Panc1 (cell line): ENCODE measurements around the gene ZNF32. TPM values are rescaled to one million over a fixed set of nuclear protein-coding genes. Genes with fewer than 3 reads are reported as not detected.
A peak's percentile ranks its signal among the peaks of the same experiment; 100 is the strongest.

Source experiments
- ATAC-seq: fragments of 200-7000 bp; cut with Tn5 transposase; 2 replicates; pipeline ENCODE4 v1.9.1; 2020; ENCODE audit warnings: mild to moderate bottlenecking, moderate library complexity
- BruUV-seq: library from RNA; stranded (reverse); fragments of 400-500 nt; replicated peaks from 2 replicates; lab custom pipeline; 2021; lab: Mats Ljungman, UMichigan
- CTCF ChIA-PET: fragments of 300-600 bp; sonication (Branson Sonifier 250); formaldehyde crosslinking; loops from one replicate; lab custom pipeline; 2022; ENCODE audit warnings: antibody characterized with exemption; lab: Charles Lee
- POLR2A ChIA-PET: fragments of 300-600 bp; sonication (Branson Sonifier 250); formaldehyde crosslinking; loops from one replicate; lab custom pipeline; 2022; ENCODE audit warnings: antibody characterized with exemption; lab: Charles Lee
- DNase-seq: peaks from one replicate; pipeline ENCODE4 v3.0.0-alpha.2; 2010; ENCODE audit warnings: low read depth, low spot score
- H3K27ac ChIP-seq: 2 replicates; pipeline ENCODE4 v1.5.1; 2011; ENCODE audit warnings: mild to moderate bottlenecking, low read length, inconsistent platforms
- H3K27me3 ChIP-seq: fragments of 200-500 bp; sonication (Bioruptor generic); 2 replicates; pipeline ENCODE4 v1.6.0; 2014; ENCODE audit warnings: low read length, inconsistent platforms; ENCODE audit not compliant: control insufficient read depth, insufficient read depth
- H3K36me3 ChIP-seq: fragments of 200-500 bp; sonication (Bioruptor generic); 2 replicates; pipeline ENCODE4 v1.5.1; 2014; ENCODE audit warnings: inconsistent platforms, mild to moderate bottlenecking, low read length, moderate library complexity; ENCODE audit not compliant: control insufficient read depth, insufficient read depth
- H3K4me1 ChIP-seq: 2 replicates; pipeline ENCODE4 v1.5.1; 2011; ENCODE audit warnings: inconsistent platforms, mild to moderate bottlenecking, low read length, moderate library complexity; ENCODE audit not compliant: control insufficient read depth, insufficient read depth
- H3K4me3 ChIP-seq, 2 experiments: 2 replicates each; pipeline ENCODE4 v1.5.1; 2011 to 2012; ENCODE audit warnings: low read depth in 2 of 2, low read length in 2 of 2, mild to moderate bottlenecking in 2 of 2, inconsistent platforms in 1 of 2, moderate library complexity in 1 of 2
- H3K9me3 ChIP-seq: fragments of 200-500 bp; sonication (Bioruptor generic); 2 replicates; pipeline ENCODE4 v1.5.1; 2014; ENCODE audit warnings: low read depth, mild to moderate bottlenecking, inconsistent platforms, low read length, moderate library complexity; ENCODE audit not compliant: control insufficient read depth, insufficient read depth
- CTCF ChIP-seq: fragments of 450-650 bp; IDR thresholded peaks from 2 replicates; pipeline ENCODE4 v1.5.1; 2017; ENCODE audit warnings: mild to moderate bottlenecking
- POLR2AphosphoS5 ChIP-seq: IDR thresholded peaks from 2 replicates; pipeline ENCODE4 v1.6.1; 2012; ENCODE audit warnings: mild to moderate bottlenecking, low read depth, low read length, moderate library complexity
- REST ChIP-seq, 2 experiments: IDR thresholded peaks; 2 replicates each; pipeline ENCODE4 v1.6.1; 2011 to 2012; ENCODE audit warnings: low read depth in 2 of 2, control low read depth in 1 of 2, low read length in 1 of 2, mild to moderate bottlenecking in 1 of 2, moderate library complexity in 1 of 2; ENCODE audit not compliant: insufficient read depth in 1 of 2
- SIN3A ChIP-seq: IDR thresholded peaks from 2 replicates; pipeline ENCODE4 v1.6.1; 2012; ENCODE audit warnings: low read depth, mild to moderate bottlenecking, low read length, moderate library complexity, borderline replicate concordance; ENCODE audit not compliant: insufficient read depth
- TCF7L2 ChIP-seq: IDR thresholded peaks from 2 replicates; pipeline ENCODE4 v1.6.1; 2011; ENCODE audit warnings: mild to moderate bottlenecking, low read depth, low read length, inconsistent platforms
- in situ Hi-C: cut with HindIII; loops from 2 replicates; pipeline ENCODE4 v1.10.0; 2016; ENCODE audit warnings: low sequenced_read_pairs, low pct_unique_long_range_greater_than_20kb
- intact Hi-C: fragments of 100-400 bp; cut with micrococcal nuclease; formaldehyde crosslinking; loops from one replicate; pipeline ENCODE4 v1.10.0; 2022; ENCODE audit not compliant: unreplicated experiment
- total RNA-seq: library from RNA; stranded (reverse); gene quantifications from one replicate; pipeline ENCODE4 v1.2.1, GENCODE V29; 2021; ENCODE audit not compliant: unreplicated experiment

ZNF32 gene
- total RNA-seq, 1 experiment from 2014 or later, result 35.6 TPM

GRCh38 chr10:43616697-43617370 is 31.8 kb downstream of the ZNF32 start:
- ATAC-seq (no peak), DNase-seq (no peak)
- in situ Hi-C loops (no loop called here), intact Hi-C loops (no loop called here)
- H3K9me3 ChIP-seq, result peaks cover 71% of the 10 kb centered on the region
- H3K36me3 ChIP-seq, result no peaks in the 10 kb centered on the region
- TSS peak; percentile 52 for BruUV-seq
- CTCF ChIA-PET, result no interaction called here
- no peaks in the 10 kb centered on the region for H3K27me3 ChIP-seq
- no peak overlapping the region for H3K27ac ChIP-seq
- TF ChIP-seq CTCF, result no peak
- no peak for TF ChIP-seq TCF7L2
- no peak for TF ChIP-seq SIN3A
- TF ChIP-seq REST (IDR thresholded peaks at IDR 0.05; ENCODE audit: insufficient read depth in 1 of 2, low read depth in 2 of 2, low read length in 1 of 2), result no peak
- TF ChIP-seq POLR2AphosphoS5, result no peak
- POLR2A ChIA-PET, result no interaction called here
- no peaks in the 10 kb centered on the region for H3K4me1 ChIP-seq
- no peak overlapping the region for H3K4me3 ChIP-seq

GRCh38 chr10:43610636-43611035 is 38.0 kb downstream of the ZNF32 start:
- TF ChIP-seq TCF7L2, result no peak
- no peak for TF ChIP-seq POLR2AphosphoS5
- no peak for TF ChIP-seq SIN3A
- TF ChIP-seq CTCF, result no peak
- TF ChIP-seq REST (IDR thresholded peaks at IDR 0.05; ENCODE audit: insufficient read depth in 1 of 2, low read depth in 2 of 2, low read length in 1 of 2), result no peak
- ChIA-PET CTCF (no interaction called here), POLR2A (no interaction called here)
- no peaks in the 10 kb centered on the region for H3K36me3 ChIP-seq
- DNase-seq (no peak), ATAC-seq (no peak)
- peaks cover 51% of the 10 kb centered on the region for H3K9me3 ChIP-seq
- H3K4me3 ChIP-seq, result no peak overlapping the region
- intact Hi-C loops (no loop called here), in situ Hi-C loops (no loop called here)
- H3K4me1 ChIP-seq, result 0 out of 2 replicates have a peak, but pooled peaks cover 3% of the 10 kb centered on the region
- no peak overlapping the region for H3K27ac ChIP-seq
- no peaks in the 10 kb centered on the region for H3K27me3 ChIP-seq
- no TSS peak for BruUV-seq
